ENCODE measurements around the gene ABITRAM. TPM values are rescaled to one million over a fixed set of nuclear protein-coding genes. Genes with fewer than 3 reads are reported as not detected.
A peak's percentile ranks its signal among the peaks of the same experiment; 100 is the strongest.

The ABITRAM gene
- total RNA-seq, 1 donor = 9.0 TPM

DNA sequence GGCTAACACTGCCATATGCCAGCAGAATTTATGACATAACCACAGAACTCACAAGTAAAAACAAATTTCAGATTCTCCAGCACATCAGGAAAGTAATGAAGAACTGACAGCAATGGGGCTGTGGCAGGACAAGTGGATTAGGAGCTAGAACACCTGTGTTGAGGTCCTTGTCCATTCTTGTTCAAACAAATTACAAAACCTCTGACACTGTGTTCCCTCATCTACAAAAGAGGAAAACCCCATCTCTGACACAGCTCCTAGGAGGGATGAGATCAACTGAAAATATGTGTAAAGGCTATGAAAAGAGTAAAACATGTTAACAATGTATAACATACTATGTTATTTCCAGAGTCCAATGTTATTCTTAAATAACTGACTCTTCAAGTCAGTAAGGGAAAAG is 23.8 kb upstream of the ABITRAM start:
- H3K79me2 ChIP-seq (ENCODE audit: insufficient read depth, low read length) = no peaks in the 10 kb centered on the region
- H3K4me2 ChIP-seq (ENCODE audit: insufficient read depth, low read length) = no peak overlapping the region
- H3K9me3 ChIP-seq (ENCODE audit: low read depth, low read length) = no peaks in the 10 kb centered on the region
- H4K20me1 ChIP-seq (ENCODE audit: insufficient read depth, low read length) = no peaks in the 10 kb centered on the region
- H3K36me3 ChIP-seq (ENCODE audit: insufficient read depth, low read length) = peaks cover 64% of the 10 kb centered on the region
- no peaks in the 10 kb centered on the region for H3K27me3 ChIP-seq (ENCODE audit: insufficient read depth, low read length)
- H3K4me3 ChIP-seq (ENCODE audit: insufficient read depth, low read length) = no peak overlapping the region
- DNase-seq (ENCODE audit: insufficient read length, low spot score, missing footprints) = no peak
- TF ChIP-seq, protein P1, sequence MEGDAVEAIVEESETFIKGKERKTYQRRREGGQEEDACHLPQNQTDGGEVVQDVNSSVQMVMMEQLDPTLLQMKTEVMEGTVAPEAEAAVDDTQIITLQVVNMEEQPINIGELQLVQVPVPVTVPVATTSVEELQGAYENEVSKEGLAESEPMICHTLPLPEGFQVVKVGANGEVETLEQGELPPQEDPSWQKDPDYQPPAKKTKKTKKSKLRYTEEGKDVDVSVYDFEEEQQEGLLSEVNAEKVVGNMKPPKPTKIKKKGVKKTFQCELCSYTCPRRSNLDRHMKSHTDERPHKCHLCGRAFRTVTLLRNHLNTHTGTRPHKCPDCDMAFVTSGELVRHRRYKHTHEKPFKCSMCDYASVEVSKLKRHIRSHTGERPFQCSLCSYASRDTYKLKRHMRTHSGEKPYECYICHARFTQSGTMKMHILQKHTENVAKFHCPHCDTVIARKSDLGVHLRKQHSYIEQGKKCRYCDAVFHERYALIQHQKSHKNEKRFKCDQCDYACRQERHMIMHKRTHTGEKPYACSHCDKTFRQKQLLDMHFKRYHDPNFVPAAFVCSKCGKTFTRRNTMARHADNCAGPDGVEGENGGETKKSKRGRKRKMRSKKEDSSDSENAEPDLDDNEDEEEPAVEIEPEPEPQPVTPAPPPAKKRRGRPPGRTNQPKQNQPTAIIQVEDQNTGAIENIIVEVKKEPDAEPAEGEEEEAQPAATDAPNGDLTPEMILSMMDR (IDR thresholded peaks at IDR 0.05; ENCODE audit: extremely low read depth, low read depth, low read length) = no peak
- H3K27ac ChIP-seq (ENCODE audit: low read depth, low read length) = no peak overlapping the region
- H2AFZ ChIP-seq (ENCODE audit: low read length) = no peak overlapping the region
- H3K4me1 ChIP-seq (ENCODE audit: insufficient read depth, low read length) = no peaks in the 10 kb centered on the region

DNA sequence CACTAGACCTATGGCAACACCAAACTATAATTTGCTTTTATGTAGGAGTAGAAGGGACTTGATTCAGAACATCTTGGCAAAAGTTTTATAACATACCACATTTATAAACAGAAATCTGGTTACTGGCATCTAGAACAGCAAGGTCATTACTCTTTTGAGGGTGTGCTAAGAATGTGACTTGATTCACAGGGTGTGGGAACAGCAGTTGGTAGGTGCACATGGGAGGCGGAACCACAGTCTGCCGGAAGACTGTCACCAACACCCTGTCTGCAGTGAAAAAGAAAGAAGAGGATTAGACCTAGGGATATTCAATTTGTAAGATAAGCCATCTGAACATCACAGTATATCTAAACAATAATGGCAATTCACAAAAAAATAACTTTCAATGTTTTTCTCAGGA is 23.3 kb upstream of the ABITRAM start:
- Histone ChIP-seq H4K20me1 (ENCODE audit: insufficient read depth, low read length) (no peaks in the 10 kb centered on the region), H3K79me2 (ENCODE audit: insufficient read depth, low read length) (no peaks in the 10 kb centered on the region), H3K27me3 (ENCODE audit: insufficient read depth, low read length) (no peaks in the 10 kb centered on the region), H3K9me3 (ENCODE audit: low read depth, low read length) (no peaks in the 10 kb centered on the region), H2AFZ (ENCODE audit: low read length) (no peak overlapping the region), H3K4me2 (ENCODE audit: insufficient read depth, low read length) (no peak overlapping the region), H3K27ac (ENCODE audit: low read depth, low read length) (no peak overlapping the region), H3K4me1 (ENCODE audit: insufficient read depth, low read length) (no peaks in the 10 kb centered on the region), H3K36me3 (ENCODE audit: insufficient read depth, low read length) (peaks cover 63% of the 10 kb centered on the region), H3K4me3 (ENCODE audit: insufficient read depth, low read length) (no peak overlapping the region)
- no peak for DNase-seq (ENCODE audit: insufficient read length, low spot score, missing footprints)
- TF ChIP-seq, protein P1 (IDR thresholded peaks at IDR 0.05; ENCODE audit: extremely low read depth, low read depth, low read length) = no peak

DNA sequence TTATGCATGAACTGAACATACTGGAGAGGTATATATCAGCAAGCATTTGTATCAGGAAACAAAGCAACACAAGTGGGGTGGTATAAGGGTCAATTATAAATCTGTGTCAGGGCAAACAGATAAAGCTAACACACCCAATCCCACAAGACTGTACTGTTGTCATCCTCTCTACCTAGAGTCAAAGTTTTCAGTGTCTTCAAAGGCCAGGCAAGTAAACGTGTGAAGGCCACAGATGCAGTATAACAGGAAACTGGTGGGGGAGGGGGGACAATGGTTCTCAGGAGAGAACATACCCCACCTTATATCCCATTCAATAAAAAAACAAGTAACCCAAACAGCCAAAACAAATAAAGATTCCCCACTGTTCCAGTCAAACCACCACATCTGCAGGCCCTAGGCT is 22.4 kb upstream of the ABITRAM start:
- H3K4me2 ChIP-seq (ENCODE audit: insufficient read depth, low read length) = no peak overlapping the region
- no peak overlapping the region for H3K27ac ChIP-seq (ENCODE audit: low read depth, low read length)

DNA sequence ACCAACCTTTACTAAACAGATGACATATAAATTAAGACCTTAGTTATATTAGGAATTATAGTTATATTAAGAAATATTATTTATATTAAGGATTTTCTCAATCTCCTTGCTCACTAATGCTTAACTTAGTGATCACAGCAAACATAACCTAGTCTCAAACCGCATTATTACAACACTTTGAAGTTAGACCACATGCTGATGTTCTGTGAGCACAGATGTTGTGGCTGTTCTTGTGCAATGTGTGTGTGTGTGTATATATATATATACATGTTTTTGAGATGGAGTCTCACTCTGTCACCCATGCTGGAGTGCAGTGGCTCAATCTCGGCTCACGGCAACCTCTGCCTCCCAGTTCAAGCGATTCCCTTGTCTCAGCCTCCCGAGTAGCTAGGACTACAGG is 20.8 kb upstream of the ABITRAM start:
- H2AFZ ChIP-seq (ENCODE audit: low read length) = no peak overlapping the region
- H3K27ac ChIP-seq (ENCODE audit: low read depth, low read length) = no peak overlapping the region
- H3K9me3 ChIP-seq (ENCODE audit: low read depth, low read length) = no peaks in the 10 kb centered on the region
- H3K79me2 ChIP-seq (ENCODE audit: insufficient read depth, low read length) = no peaks in the 10 kb centered on the region
- H3K4me3 ChIP-seq (ENCODE audit: insufficient read depth, low read length) = no peak overlapping the region
- H4K20me1 ChIP-seq (ENCODE audit: insufficient read depth, low read length) = no peaks in the 10 kb centered on the region
- no peak overlapping the region for H3K4me2 ChIP-seq (ENCODE audit: insufficient read depth, low read length)
- H3K4me1 ChIP-seq (ENCODE audit: insufficient read depth, low read length) = no peaks in the 10 kb centered on the region
- TF ChIP-seq, protein P1 (IDR thresholded peaks at IDR 0.05; ENCODE audit: extremely low read depth, low read depth, low read length) = no peak
- peaks cover 47% of the 10 kb centered on the region for H3K36me3 ChIP-seq (ENCODE audit: insufficient read depth, low read length)
- no peaks in the 10 kb centered on the region for H3K27me3 ChIP-seq (ENCODE audit: insufficient read depth, low read length)
- peak; percentile 21 for DNase-seq (ENCODE audit: insufficient read length, low spot score, missing footprints)

More for the DNA sequence above, 22.4 kb upstream of the ABITRAM start:
- H3K4me1 ChIP-seq (ENCODE audit: insufficient read depth, low read length) = no peaks in the 10 kb centered on the region
- no peak for DNase-seq (ENCODE audit: insufficient read length, low spot score, missing footprints)
- no peaks in the 10 kb centered on the region for H3K27me3 ChIP-seq (ENCODE audit: insufficient read depth, low read length)
- no peaks in the 10 kb centered on the region for H3K9me3 ChIP-seq (ENCODE audit: low read depth, low read length)
- H2AFZ ChIP-seq (ENCODE audit: low read length) = no peak overlapping the region
- no peak overlapping the region for H3K4me3 ChIP-seq (ENCODE audit: insufficient read depth, low read length)
- peaks cover 58% of the 10 kb centered on the region for H3K36me3 ChIP-seq (ENCODE audit: insufficient read depth, low read length)
- no peaks in the 10 kb centered on the region for H3K79me2 ChIP-seq (ENCODE audit: insufficient read depth, low read length)
- TF ChIP-seq, protein P1 (IDR thresholded peaks at IDR 0.05; ENCODE audit: extremely low read depth, low read depth, low read length) = no peak
- no peaks in the 10 kb centered on the region for H4K20me1 ChIP-seq (ENCODE audit: insufficient read depth, low read length)

All from osteoblast (primary cell).